Epithelial cell of esophagus (primary cell): Measurements from ENCODE around the gene LHX4.

Experiments
- DNase-seq: peaks from one replicate; pipeline ENCODE4 v3.0.0; 2010; ENCODE audit warnings: low read depth
- H3K4me3 ChIP-seq: 2 replicates; pipeline ENCODE4 v1.5.1; 2011; ENCODE audit warnings: mild to moderate bottlenecking, low read length, control low read depth
- CTCF ChIP-seq: IDR thresholded peaks from 2 replicates; pipeline ENCODE4 v1.5.1; 2011; ENCODE audit warnings: low read depth, mild to moderate bottlenecking, low read length, control low read depth, inconsistent platforms; ENCODE audit not compliant: insufficient read depth; ENCODE audit errors: missing control alignments

The LHX4 gene

GRCh38 chr1:180252638-180253536, 22.8 kb downstream of the LHX4 start:
- H3K4me3 ChIP-seq, result no peak overlapping the region
- peak; percentile 90 for TF ChIP-seq CTCF
- DNase-seq, result peak; percentile 73

- no peak for TF ChIP-seq CTCF
- DNase-seq, result no peak
- no peak overlapping the region for H3K4me3 ChIP-seq
These were observed 23.8 kb downstream of the LHX4 start for GRCh38 chr1:180253585-180254495.

GRCh38 chr1:180254496-180254819, 24.4 kb downstream of the LHX4 start:
- no peak overlapping the region for H3K4me3 ChIP-seq
- DNase-seq, result no peak
- TF ChIP-seq CTCF, result no peak

GRCh38 chr1:180254854-180255253, 24.8 kb downstream of the LHX4 start:
- no peak for TF ChIP-seq CTCF
- DNase-seq, result no peak

GRCh38 chr1:180255536-180256340, 25.7 kb downstream of the LHX4 start:
- H3K4me3 ChIP-seq, result no peak overlapping the region
- TF ChIP-seq CTCF, result no peak
- DNase-seq, result no peak

More at GRCh38 chr1:180254854-180255253, 24.8 kb downstream of the LHX4 start:
- no peak overlapping the region for H3K4me3 ChIP-seq

GRCh38 chr1:180256341-180257027, 26.4 kb downstream of the LHX4 start:
- H3K4me3 ChIP-seq, result no peak overlapping the region
- no peak for DNase-seq
- no peak for TF ChIP-seq CTCF
